GM18951 (cell line): Measurements from ENCODE around the gene MAT2A.

ENCODE experiments used
- POLR2A ChIP-seq: IDR thresholded peaks from 4 replicates; pipeline ENCODE4 v1.6.1; 2011; ENCODE audit warnings: mild to moderate bottlenecking; ENCODE audit not compliant: insufficient read length, insufficient read depth; ENCODE audit errors: extremely low read depth
- in situ Hi-C: fragments of 300-500 bp; cut with MboI; formaldehyde crosslinking; loops from one replicate; pipeline ENCODE4 v1.12.0; 2022; ENCODE audit warnings: low sequenced_read_pairs, mixed read lengths, inconsistent platforms; ENCODE audit not compliant: unreplicated experiment

Gene MAT2A

DNA sequence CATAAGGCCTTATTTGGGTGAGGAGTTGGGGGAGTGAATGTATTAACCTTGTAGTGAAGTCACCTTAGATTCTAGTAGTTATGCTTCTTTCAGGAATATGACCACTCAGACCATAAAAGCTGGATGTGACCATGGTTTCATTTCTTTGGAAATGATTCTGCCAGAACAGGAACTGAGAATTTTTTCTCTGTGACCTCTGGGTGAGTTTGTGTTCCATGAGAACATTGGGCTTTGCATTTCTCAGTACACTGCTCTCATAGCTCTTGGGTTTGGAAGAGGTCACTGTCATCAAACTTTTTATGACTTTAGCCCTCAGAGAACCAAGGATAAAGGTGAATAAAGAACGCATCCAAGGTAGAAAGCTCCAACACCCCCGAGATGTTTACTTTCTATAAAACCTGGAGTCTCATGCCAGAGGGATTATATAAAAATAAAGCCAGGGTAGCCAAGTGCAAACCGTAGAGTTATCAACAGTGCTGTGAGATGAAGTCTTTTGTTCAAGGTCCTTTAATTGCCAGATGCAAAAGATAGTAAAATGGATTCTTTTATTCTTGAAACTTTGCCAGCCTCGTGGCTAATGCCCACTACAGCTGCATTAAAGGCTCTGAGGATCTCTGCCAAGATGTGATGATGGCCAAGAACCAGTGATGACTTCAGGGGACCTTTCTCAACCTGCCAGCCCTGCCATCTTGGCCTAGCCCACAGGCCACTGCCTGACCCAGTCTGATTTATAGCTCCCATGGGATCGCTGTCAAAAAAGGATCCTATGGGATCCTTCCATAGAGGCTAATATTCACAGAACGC lies 27.8 kb upstream of the MAT2A start:
- in situ Hi-C loops: no loop called here
- TF ChIP-seq POLR2A: no peak

- in situ Hi-C loops: no loop called here
- no peak for TF ChIP-seq POLR2A
These were observed 24.6 kb upstream of the MAT2A start for GRCh38 chr2:85514323-85514722.

- in situ Hi-C loops: no loop called here
- TF ChIP-seq POLR2A: no peak
These were observed 22.1 kb upstream of the MAT2A start for GRCh38 chr2:85516653-85517389.

- in situ Hi-C loops: no loop called here
These were observed 16.8 kb upstream of the MAT2A start for GRCh38 chr2:85522090-85522647.

DNA sequence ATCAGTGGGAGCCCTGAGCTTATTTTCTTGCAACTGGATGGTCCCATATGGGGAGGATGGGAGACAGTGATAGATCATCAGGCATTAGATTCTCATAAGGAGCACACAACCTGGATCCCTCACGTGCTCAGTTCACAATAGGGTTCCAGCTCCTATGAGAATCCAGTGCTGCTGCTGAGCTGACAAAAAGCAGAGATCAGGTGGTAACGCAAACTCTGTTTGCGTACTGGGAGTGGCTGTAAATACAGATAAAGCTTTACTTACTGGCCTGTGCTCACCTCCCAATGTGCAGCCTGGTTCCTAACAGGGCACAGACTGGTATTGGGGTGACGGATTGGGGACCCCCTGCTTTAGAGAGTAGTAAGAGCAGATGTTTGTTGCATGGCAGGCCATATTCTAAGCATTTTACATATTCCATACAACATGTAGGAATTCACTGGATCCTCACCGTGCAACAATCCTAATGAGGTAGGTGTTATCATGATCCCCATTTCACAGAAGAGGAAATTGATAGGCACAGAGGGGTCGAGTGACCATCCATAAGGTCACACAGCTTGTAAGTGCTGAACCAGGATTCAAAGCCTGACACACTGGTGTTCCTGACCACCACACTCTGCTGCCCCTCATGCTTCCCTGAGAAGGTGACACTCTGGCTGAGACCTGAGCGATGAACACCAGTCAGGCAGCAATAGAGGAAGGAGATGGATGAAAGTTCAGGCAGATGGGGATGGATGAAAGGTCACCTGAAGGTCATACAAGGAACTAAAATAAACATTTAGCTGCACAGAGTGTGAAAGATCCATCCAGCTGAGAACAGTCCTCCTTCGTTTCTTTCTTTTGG lies 15.7 kb upstream of the MAT2A start:
- in situ Hi-C loops: no loop called here

More at GRCh38 chr2:85522090-85522647, 16.8 kb upstream of the MAT2A start:
- no peak for TF ChIP-seq POLR2A

GRCh38 chr2:85523903-85524335 lies 15.0 kb upstream of the MAT2A start:
- no peak for TF ChIP-seq POLR2A
- in situ Hi-C loops: no loop called here

More for the DNA sequence above, 15.7 kb upstream of the MAT2A start:
- TF ChIP-seq POLR2A: no peak

GRCh38 chr2:85524336-85524908 lies 14.5 kb upstream of the MAT2A start:
- in situ Hi-C loops: no loop called here
- no peak for TF ChIP-seq POLR2A

GRCh38 chr2:85525029-85525428 lies 13.9 kb upstream of the MAT2A start:
- TF ChIP-seq POLR2A: no peak

GRCh38 chr2:85525567-85525966 lies 13.4 kb upstream of the MAT2A start:
- in situ Hi-C loops: no loop called here
- TF ChIP-seq POLR2A: no peak

More at GRCh38 chr2:85525029-85525428, 13.9 kb upstream of the MAT2A start:
- in situ Hi-C loops: no loop called here

DNA sequence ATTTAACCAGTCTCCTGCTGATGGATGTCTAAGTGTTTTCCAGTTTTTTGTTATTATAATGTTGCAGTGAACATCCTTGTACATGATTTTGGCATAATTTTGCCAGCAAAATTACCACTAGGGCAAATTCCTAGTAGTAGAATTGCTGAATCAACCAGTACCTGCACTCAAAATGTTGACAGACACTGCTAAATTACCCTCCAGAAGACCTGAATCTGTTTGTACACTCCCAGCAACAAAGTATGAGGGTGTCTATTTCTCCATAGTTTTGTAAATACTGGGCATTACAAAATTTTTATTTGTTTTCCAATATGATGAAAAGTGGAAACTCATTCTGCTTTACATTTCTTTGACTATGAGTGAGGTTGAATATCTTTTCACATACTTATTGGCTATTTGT lies 11.2 kb upstream of the MAT2A start:
- in situ Hi-C loops: no loop called here
- no peak for TF ChIP-seq POLR2A

DNA sequence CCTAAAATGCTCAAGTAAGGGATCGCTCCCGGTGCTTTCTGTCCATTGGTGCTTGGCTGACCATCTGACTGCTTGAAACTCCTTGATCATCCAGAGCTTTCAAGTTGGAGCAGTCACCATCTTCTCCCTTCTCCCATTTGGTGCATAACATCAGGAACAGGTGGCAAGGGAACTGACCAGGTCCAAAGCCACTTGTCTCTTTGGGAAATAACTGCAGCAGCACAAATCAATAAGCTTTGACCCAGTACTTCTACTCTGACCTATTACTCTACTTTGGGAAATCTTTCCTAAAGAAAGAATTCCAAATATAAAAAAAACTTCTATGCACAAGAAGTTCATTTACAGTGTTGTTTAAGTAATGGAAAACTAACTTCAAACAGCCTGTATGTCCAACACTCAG lies 10.6 kb upstream of the MAT2A start:
- TF ChIP-seq POLR2A: no peak
- in situ Hi-C loops: no loop called here

- in situ Hi-C loops: no loop called here
- TF ChIP-seq POLR2A: no peak
These were observed 9.2 kb upstream of the MAT2A start for GRCh38 chr2:85529809-85530208.

- in situ Hi-C loops: no loop called here
- TF ChIP-seq POLR2A: no peak
These were observed 7.4 kb upstream of the MAT2A start for GRCh38 chr2:85531589-85531988.

DNA sequence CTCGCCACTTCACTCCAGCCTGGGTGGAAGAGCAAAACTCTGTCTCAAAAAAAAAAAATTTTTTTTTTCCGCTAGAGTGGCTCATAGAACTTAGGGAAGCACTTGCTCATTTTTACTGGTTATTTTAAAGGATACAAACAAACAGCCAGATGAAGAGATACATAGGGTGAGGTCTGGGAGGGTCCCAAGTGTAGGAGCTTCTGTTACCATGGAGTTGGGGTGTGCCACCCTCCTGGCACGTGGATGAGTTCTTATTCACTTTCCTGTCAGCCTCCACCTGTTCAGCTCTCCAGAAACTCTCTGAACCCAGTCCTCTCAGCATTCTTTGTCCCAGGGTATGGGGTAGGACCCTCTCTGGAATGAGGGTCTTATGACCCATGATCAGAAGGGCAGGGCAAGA lies 4.9 kb upstream of the MAT2A start:
- TF ChIP-seq POLR2A: no peak
- in situ Hi-C loops: no loop called here
